ENCODE measurements around the gene PPP6R3.

The PPP6R3 gene

GRCh38 chr11:68657021-68657780 lies 196.6 kb downstream of the PPP6R3 start:
- DNase-seq = no peak

GRCh38 chr11:68658097-68658496 lies 197.5 kb downstream of the PPP6R3 start:
- DNase-seq = no peak

DNA sequence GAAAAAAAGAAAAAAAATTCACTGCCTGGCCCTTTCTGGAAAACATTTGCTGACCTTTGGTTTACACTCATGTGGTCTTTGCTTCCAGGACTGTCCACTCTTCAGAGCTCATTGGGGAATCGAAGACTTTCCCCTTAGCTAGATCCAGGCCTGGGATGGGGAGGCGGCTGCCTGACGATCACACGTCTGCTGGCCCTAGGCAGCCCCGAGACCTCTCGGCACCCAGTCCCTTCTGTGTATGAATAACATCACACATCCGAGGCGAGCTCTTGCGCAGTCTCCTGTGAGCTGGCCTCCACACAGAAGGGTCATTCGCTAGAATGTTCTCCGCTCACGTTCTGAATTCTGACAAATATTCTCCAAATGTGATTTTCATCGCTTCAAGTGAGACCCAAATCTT lies 198.1 kb downstream of the PPP6R3 start:
- DNase-seq = no peak

GRCh38 chr11:68659158-68659921 lies 198.8 kb downstream of the PPP6R3 start:
- no peak for DNase-seq

GRCh38 chr11:68660066-68660810 lies 199.7 kb downstream of the PPP6R3 start:
- DNase-seq = no peak

GRCh38 chr11:68661014-68661413 lies 200.5 kb downstream of the PPP6R3 start:
- DNase-seq = no peak

- no peak for DNase-seq
Measured at GRCh38 chr11:68661697-68662603, 201.4 kb downstream of the PPP6R3 start.

DNA sequence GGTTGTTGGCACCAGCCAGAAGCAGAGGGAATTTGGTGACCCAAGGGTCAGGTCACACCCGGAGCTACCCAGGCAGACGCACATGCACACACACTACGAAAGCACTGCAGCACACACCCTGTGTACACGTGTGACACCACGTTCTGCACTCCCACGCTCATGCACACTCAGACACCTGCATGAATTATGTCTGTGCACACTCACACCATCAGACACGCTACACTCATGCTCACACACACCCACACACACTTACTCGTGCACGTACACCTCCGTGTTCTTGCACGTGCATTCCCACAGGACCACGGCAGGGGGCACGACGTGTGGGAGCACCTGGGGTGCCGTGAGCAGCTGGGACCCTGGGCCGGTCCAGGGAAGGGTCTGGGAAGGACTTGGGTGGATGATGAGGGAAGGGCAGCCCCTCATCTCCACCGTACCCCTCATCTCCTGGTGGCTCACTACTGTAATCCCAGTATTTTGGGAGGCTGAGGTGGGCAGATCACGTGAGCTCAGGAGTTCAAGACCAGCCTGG lies 203.0 kb downstream of the PPP6R3 start:
- no peak for DNase-seq

DNA sequence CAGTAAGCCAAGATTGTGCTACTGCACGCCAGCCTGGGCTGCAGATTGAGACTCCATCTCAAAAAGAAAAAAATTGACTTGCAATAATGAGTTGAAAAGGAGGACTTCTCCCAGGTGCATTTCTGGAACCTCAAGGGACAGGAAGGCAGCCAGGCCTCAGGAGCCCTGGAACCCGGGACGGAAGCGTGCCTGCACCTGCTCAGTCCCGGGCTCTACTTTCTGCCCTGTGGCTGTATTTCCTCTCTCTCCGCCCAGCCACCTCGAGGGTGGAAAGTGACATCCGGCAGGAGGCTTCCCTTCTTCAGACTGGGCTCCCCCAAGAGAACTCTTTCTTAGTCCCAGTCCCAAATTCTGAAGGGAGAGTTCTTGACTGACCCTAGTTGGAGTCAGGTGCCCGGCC lies 203.6 kb downstream of the PPP6R3 start:
- no peak for DNase-seq

DNA sequence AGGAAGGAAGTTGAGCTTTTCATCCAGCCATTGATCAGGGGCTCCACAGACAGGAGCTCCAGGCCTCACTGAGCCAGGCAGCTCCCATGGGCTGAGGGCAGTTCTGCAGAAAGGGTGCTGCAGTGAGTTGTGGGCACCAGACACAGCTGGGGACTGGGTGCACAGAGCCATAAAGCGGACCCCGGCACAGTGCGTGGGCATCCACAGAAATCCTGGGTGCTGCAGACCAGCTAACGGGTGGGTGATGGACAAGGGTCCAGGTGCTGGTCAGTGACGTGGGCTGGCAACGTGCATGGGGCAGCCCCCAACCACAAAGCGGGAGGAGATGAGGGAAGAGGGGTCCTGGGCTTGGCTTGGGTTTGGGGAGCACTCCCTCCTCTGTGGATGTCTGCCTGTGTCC lies 204.4 kb downstream of the PPP6R3 start:
- DNase-seq = no peak

Data from activated gamma-delta T cell treated with Interleukin-2 at 50 U/mL for 16 hours (primary cell).